ENCODE data around the gene TP53RK.

The TP53RK gene

GRCh38 chr20:46640536-46641311, 48.5 kb downstream of the TP53RK start:
- Histone ChIP-seq H3K4me3 (ENCODE audit: low read length) (no peak overlapping the region), H3K9me3 (ENCODE audit: control insufficient read depth, low read depth, low read length) (no peaks in the 10 kb centered on the region), H3K27me3 (ENCODE audit: control insufficient read depth, insufficient read depth, low read length) (no peaks in the 10 kb centered on the region), H3K4me1 (ENCODE audit: control insufficient read depth, low read depth, low read length) (peaks cover 4% of the 10 kb centered on the region), H3K9ac (ENCODE audit: low read length) (no peak overlapping the region), H3K36me3 (ENCODE audit: control insufficient read depth, low read depth, low read length) (peaks cover 2% of the 10 kb centered on the region), H3K27ac (ENCODE audit: low read length) (no peak overlapping the region)

- H3K9ac ChIP-seq (ENCODE audit: low read length) = no peak overlapping the region
- no peaks in the 10 kb centered on the region for H3K9me3 ChIP-seq (ENCODE audit: control insufficient read depth, low read depth, low read length)
- H3K36me3 ChIP-seq (ENCODE audit: control insufficient read depth, low read depth, low read length) = peaks cover 2% of the 10 kb centered on the region
- H3K4me3 ChIP-seq (ENCODE audit: low read length) = no peak overlapping the region
- H3K27me3 ChIP-seq (ENCODE audit: control insufficient read depth, insufficient read depth, low read length) = no peaks in the 10 kb centered on the region
- H3K27ac ChIP-seq (ENCODE audit: low read length) = no peak overlapping the region
- peaks cover 4% of the 10 kb centered on the region for H3K4me1 ChIP-seq (ENCODE audit: control insufficient read depth, low read depth, low read length)
Observed at GRCh38 chr20:46640044-46640443, 49.2 kb downstream of the TP53RK start.

- Histone ChIP-seq H3K27ac (ENCODE audit: low read length) (no peak overlapping the region), H3K27me3 (ENCODE audit: control insufficient read depth, insufficient read depth, low read length) (no peaks in the 10 kb centered on the region), H3K36me3 (ENCODE audit: control insufficient read depth, low read depth, low read length) (peaks cover 2% of the 10 kb centered on the region), H3K9ac (ENCODE audit: low read length) (no peak overlapping the region), H3K4me3 (ENCODE audit: low read length) (no peak overlapping the region), H3K9me3 (ENCODE audit: control insufficient read depth, low read depth, low read length) (no peaks in the 10 kb centered on the region), H3K4me1 (ENCODE audit: control insufficient read depth, low read depth, low read length) (peaks cover 4% of the 10 kb centered on the region)
Observed at GRCh38 chr20:46639587-46639986, 49.7 kb downstream of the TP53RK start.

GRCh38 chr20:46638898-46639274, 50.4 kb downstream of the TP53RK start:
- no peak overlapping the region for H3K27ac ChIP-seq (ENCODE audit: low read length)
- H3K27me3 ChIP-seq (ENCODE audit: control insufficient read depth, insufficient read depth, low read length) = no peaks in the 10 kb centered on the region
- no peak overlapping the region for H3K9ac ChIP-seq (ENCODE audit: low read length)

GRCh38 chr20:46638134-46638897, 50.9 kb downstream of the TP53RK start:
- no peak overlapping the region for H3K27ac ChIP-seq (ENCODE audit: low read length)
- no peaks in the 10 kb centered on the region for H3K9me3 ChIP-seq (ENCODE audit: control insufficient read depth, low read depth, low read length)
- no peak overlapping the region for H3K4me3 ChIP-seq (ENCODE audit: low read length)
- peaks cover 2% of the 10 kb centered on the region for H3K36me3 ChIP-seq (ENCODE audit: control insufficient read depth, low read depth, low read length)
- peaks cover 4% of the 10 kb centered on the region for H3K4me1 ChIP-seq (ENCODE audit: control insufficient read depth, low read depth, low read length)
- no peak overlapping the region for H3K9ac ChIP-seq (ENCODE audit: low read length)
- no peaks in the 10 kb centered on the region for H3K27me3 ChIP-seq (ENCODE audit: control insufficient read depth, insufficient read depth, low read length)

More at GRCh38 chr20:46638898-46639274, 50.4 kb downstream of the TP53RK start:
- H3K36me3 ChIP-seq (ENCODE audit: control insufficient read depth, low read depth, low read length) = peaks cover 2% of the 10 kb centered on the region
- peaks cover 4% of the 10 kb centered on the region for H3K4me1 ChIP-seq (ENCODE audit: control insufficient read depth, low read depth, low read length)
- H3K4me3 ChIP-seq (ENCODE audit: low read length) = no peak overlapping the region
- no peaks in the 10 kb centered on the region for H3K9me3 ChIP-seq (ENCODE audit: control insufficient read depth, low read depth, low read length)

GRCh38 chr20:46637427-46638133, 51.7 kb downstream of the TP53RK start:
- Histone ChIP-seq H3K4me1 (ENCODE audit: control insufficient read depth, low read depth, low read length) (peaks cover 4% of the 10 kb centered on the region), H3K9me3 (ENCODE audit: control insufficient read depth, low read depth, low read length) (no peaks in the 10 kb centered on the region), H3K27me3 (ENCODE audit: control insufficient read depth, insufficient read depth, low read length) (no peaks in the 10 kb centered on the region), H3K27ac (ENCODE audit: low read length) (no peak overlapping the region), H3K4me3 (ENCODE audit: low read length) (no peak overlapping the region), H3K9ac (ENCODE audit: low read length) (no peak overlapping the region), H3K36me3 (ENCODE audit: control insufficient read depth, low read depth, low read length) (peaks cover 2% of the 10 kb centered on the region)

GRCh38 chr20:46637020-46637419, 52.2 kb downstream of the TP53RK start:
- Histone ChIP-seq H3K36me3 (ENCODE audit: control insufficient read depth, low read depth, low read length) (peaks cover 2% of the 10 kb centered on the region), H3K27me3 (ENCODE audit: control insufficient read depth, insufficient read depth, low read length) (no peaks in the 10 kb centered on the region), H3K27ac (ENCODE audit: low read length) (no peak overlapping the region), H3K9me3 (ENCODE audit: control insufficient read depth, low read depth, low read length) (no peaks in the 10 kb centered on the region), H3K9ac (ENCODE audit: low read length) (no peak overlapping the region), H3K4me3 (ENCODE audit: low read length) (no peak overlapping the region), H3K4me1 (ENCODE audit: control insufficient read depth, low read depth, low read length) (peaks cover 4% of the 10 kb centered on the region)

GRCh38 chr20:46636514-46636913, 52.7 kb downstream of the TP53RK start:
- H3K4me3 ChIP-seq (ENCODE audit: low read length) = no peak overlapping the region
- H3K36me3 ChIP-seq (ENCODE audit: control insufficient read depth, low read depth, low read length) = peaks cover 2% of the 10 kb centered on the region
- H3K4me1 ChIP-seq (ENCODE audit: control insufficient read depth, low read depth, low read length) = peaks cover 8% of the 10 kb centered on the region
- H3K27me3 ChIP-seq (ENCODE audit: control insufficient read depth, insufficient read depth, low read length) = no peaks in the 10 kb centered on the region
- no peaks in the 10 kb centered on the region for H3K9me3 ChIP-seq (ENCODE audit: control insufficient read depth, low read depth, low read length)
- no peak overlapping the region for H3K9ac ChIP-seq (ENCODE audit: low read length)
- no peak overlapping the region for H3K27ac ChIP-seq (ENCODE audit: low read length)

- H3K4me1 ChIP-seq (ENCODE audit: control insufficient read depth, low read depth, low read length) = peaks cover 14% of the 10 kb centered on the region
- H3K36me3 ChIP-seq (ENCODE audit: control insufficient read depth, low read depth, low read length) = peaks cover 2% of the 10 kb centered on the region
- H3K4me3 ChIP-seq (ENCODE audit: low read length) = no peak overlapping the region
- H3K27ac ChIP-seq (ENCODE audit: low read length) = no peak overlapping the region
- H3K27me3 ChIP-seq (ENCODE audit: control insufficient read depth, insufficient read depth, low read length) = no peaks in the 10 kb centered on the region
- H3K9ac ChIP-seq (ENCODE audit: low read length) = no peak overlapping the region
- H3K9me3 ChIP-seq (ENCODE audit: control insufficient read depth, low read depth, low read length) = no peaks in the 10 kb centered on the region
Observed at GRCh38 chr20:46635514-46636136, 53.6 kb downstream of the TP53RK start.

GRCh38 chr20:46634528-46634927, 54.7 kb downstream of the TP53RK start:
- Histone ChIP-seq H3K36me3 (ENCODE audit: control insufficient read depth, low read depth, low read length) (no peaks in the 10 kb centered on the region), H3K9me3 (ENCODE audit: control insufficient read depth, low read depth, low read length) (no peaks in the 10 kb centered on the region), H3K4me1 (ENCODE audit: control insufficient read depth, low read depth, low read length) (peaks cover 9% of the 10 kb centered on the region), H3K4me3 (ENCODE audit: low read length) (no peak overlapping the region), H3K9ac (ENCODE audit: low read length) (no peak overlapping the region), H3K27ac (ENCODE audit: low read length) (no peak overlapping the region), H3K27me3 (ENCODE audit: control insufficient read depth, insufficient read depth, low read length) (no peaks in the 10 kb centered on the region)
